HG03342 (cell line): Measurements from ENCODE around the gene LY6G5C.

ENCODE experiments used
- ATAC-seq: cut with Tn5 transposase; IDR thresholded peaks from one replicate; pipeline ENCODE4 v1.9.1; 2021; ENCODE audit warnings: mild to moderate bottlenecking, moderate library complexity; ENCODE audit not compliant: unreplicated experiment

The LY6G5C gene

GRCh38 chr6:31642798-31643570 is 37.9 kb downstream of the LY6G5C start:
- no peak for ATAC-seq

GRCh38 chr6:31641370-31641769 is 39.5 kb downstream of the LY6G5C start:
- no peak for ATAC-seq

- no peak for ATAC-seq
Measured at GRCh38 chr6:31640612-31641011, 40.3 kb downstream of the LY6G5C start.

- no peak for ATAC-seq
Measured at GRCh38 chr6:31639449-31639861, 41.4 kb downstream of the LY6G5C start.

- ATAC-seq = no peak
Measured at GRCh38 chr6:31639043-31639442, 41.8 kb downstream of the LY6G5C start.

GRCh38 chr6:31636698-31637596 is 43.9 kb downstream of the LY6G5C start:
- no peak for ATAC-seq

- no peak for ATAC-seq
Measured at GRCh38 chr6:31634969-31635575, 45.8 kb downstream of the LY6G5C start.

- ATAC-seq = no peak
Measured at GRCh38 chr6:31634131-31634530, 46.7 kb downstream of the LY6G5C start.

GRCh38 chr6:31633447-31633846 is 47.4 kb downstream of the LY6G5C start:
- ATAC-seq = no peak

- no peak for ATAC-seq
Measured at GRCh38 chr6:31632279-31632946, 48.5 kb downstream of the LY6G5C start.

- ATAC-seq = no peak
Measured at GRCh38 chr6:31631681-31632278, 49.1 kb downstream of the LY6G5C start.

GRCh38 chr6:31631209-31631608 is 49.7 kb downstream of the LY6G5C start:
- no peak for ATAC-seq

GRCh38 chr6:31630177-31630934 is 50.5 kb downstream of the LY6G5C start:
- no peak for ATAC-seq

- ATAC-seq = no peak
Measured at GRCh38 chr6:31629014-31629413, 51.9 kb downstream of the LY6G5C start.

GRCh38 chr6:31627690-31628287 is 53.1 kb downstream of the LY6G5C start:
- ATAC-seq = no peak

GRCh38 chr6:31626952-31627351 is 53.9 kb downstream of the LY6G5C start:
- no peak for ATAC-seq
